Measurements from ENCODE around the gene MARS1.

DNA sequence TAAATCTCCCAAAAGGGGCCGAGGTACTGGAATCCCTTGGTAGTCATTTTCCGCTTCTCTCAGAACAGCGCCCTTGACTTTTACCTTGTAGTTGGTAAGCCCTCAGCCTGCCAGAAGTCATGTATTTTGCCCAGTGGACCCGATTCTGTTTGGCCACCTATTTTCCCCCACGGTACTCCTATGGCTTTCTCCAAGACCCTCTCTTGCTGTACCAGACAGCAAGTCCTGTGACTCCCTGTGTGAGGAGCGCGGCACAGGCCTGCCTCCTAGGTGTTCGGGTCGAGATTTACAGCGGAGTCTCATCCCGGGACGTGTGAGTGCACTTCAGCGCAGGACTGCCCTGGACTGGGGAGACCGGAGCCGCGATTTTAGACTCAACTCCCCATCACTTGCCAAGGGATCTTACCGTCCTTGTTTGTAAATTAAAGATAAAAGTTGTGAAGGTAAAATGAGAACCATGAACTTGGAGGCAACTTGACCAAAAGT is 33.7 kb downstream of the MARS1 start:
- TF ChIP-seq, protein P1, sequence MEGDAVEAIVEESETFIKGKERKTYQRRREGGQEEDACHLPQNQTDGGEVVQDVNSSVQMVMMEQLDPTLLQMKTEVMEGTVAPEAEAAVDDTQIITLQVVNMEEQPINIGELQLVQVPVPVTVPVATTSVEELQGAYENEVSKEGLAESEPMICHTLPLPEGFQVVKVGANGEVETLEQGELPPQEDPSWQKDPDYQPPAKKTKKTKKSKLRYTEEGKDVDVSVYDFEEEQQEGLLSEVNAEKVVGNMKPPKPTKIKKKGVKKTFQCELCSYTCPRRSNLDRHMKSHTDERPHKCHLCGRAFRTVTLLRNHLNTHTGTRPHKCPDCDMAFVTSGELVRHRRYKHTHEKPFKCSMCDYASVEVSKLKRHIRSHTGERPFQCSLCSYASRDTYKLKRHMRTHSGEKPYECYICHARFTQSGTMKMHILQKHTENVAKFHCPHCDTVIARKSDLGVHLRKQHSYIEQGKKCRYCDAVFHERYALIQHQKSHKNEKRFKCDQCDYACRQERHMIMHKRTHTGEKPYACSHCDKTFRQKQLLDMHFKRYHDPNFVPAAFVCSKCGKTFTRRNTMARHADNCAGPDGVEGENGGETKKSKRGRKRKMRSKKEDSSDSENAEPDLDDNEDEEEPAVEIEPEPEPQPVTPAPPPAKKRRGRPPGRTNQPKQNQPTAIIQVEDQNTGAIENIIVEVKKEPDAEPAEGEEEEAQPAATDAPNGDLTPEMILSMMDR (conservative IDR thresholded peaks at IDR 0.05; ENCODE audit: low read depth, low read length), result no peak
- TF ChIP-seq EZH2phosphoT487 (IDR thresholded peaks at IDR 0.05; ENCODE audit: borderline replicate concordance, low read length), result no peak
